ENCODE data around the gene OTUD3. TPM values are rescaled to one million over a fixed set of nuclear protein-coding genes. Genes with fewer than 3 reads are reported as not detected.

Gene OTUD3
- total and polyA plus RNA-seq, 12 donors, result 1.2 to 5.7 (median 3.9) TPM

GRCh38 chr1:19892628-19893168 is 10.5 kb downstream of the OTUD3 start:
- H3K4me3 ChIP-seq, result no peak overlapping the region
- no peaks in the 10 kb centered on the region for H3K27me3 ChIP-seq
- intact Hi-C loops (cut with DNase I), result no loop called here
- H3K27ac ChIP-seq, result peak overlapping the region in 1 of 10 donors; percentile 4
- H3K36me3 ChIP-seq, result peaks cover 0 to 75% (median 12%) of the 10 kb centered on the region in 9 donors
- no peaks in the 10 kb centered on the region for H3K9me3 ChIP-seq
- TF ChIP-seq CTCF (IDR thresholded peaks at IDR 0.05), result no peak
- H3K4me1 ChIP-seq, result no peaks in the 10 kb centered on the region
- ATAC-seq (no peak), DNase-seq (no peak)
- WGBS, 2 donors, result 73 to 85% methylated on average over 6 of the region's 6 CpGs

DNA sequence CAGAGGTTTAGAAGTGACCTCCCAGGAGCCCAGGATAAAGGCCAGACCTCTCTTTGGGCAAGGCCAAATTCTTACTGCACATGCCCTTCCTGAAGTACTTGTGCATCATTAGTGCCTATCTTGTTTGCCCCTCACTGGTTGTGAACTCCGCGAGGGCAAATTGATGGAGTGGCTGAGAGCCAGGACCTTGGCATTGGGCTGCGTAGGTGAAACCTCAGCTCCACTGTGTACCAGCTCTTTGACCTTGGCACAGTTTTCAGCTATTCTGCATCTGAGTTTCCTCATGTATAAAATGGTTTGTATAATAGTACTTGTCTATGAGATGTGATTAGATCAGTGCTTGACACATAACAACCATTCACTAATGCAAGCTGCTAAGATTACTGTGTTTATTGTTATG is 11.5 kb downstream of the OTUD3 start:
- 60 to 68% methylated on average over 3 of the region's 3 CpGs for WGBS, 2 donors
- intact Hi-C loops (cut with DNase I), result no loop called here
- H3K36me3 ChIP-seq, result peaks cover 0 to 85% (median 17%) of the 10 kb centered on the region in 9 donors

GRCh38 chr1:19894218-19894617 is 12.0 kb downstream of the OTUD3 start:
- 92 to 94% methylated on average over 5 of the region's 5 CpGs for WGBS, 2 donors
- H3K36me3 ChIP-seq, result peaks cover 0 to 90% (median 22%) of the 10 kb centered on the region in 9 donors
- H3K9me3 ChIP-seq, result no peaks in the 10 kb centered on the region
- H3K4me1 ChIP-seq, result no peaks in the 10 kb centered on the region
- no peaks in the 10 kb centered on the region for H3K27me3 ChIP-seq
- TF ChIP-seq CTCF (IDR thresholded peaks at IDR 0.05), result no peak
- H3K27ac ChIP-seq, result no peak overlapping the region
- intact Hi-C loops (cut with DNase I), result no loop called here
- no peak overlapping the region for H3K4me3 ChIP-seq
- ATAC-seq (no peak), DNase-seq (no peak)

More for the DNA sequence above, 11.5 kb downstream of the OTUD3 start:
- H3K27me3 ChIP-seq, result no peaks in the 10 kb centered on the region
- no peaks in the 10 kb centered on the region for H3K4me1 ChIP-seq
- H3K9me3 ChIP-seq, result no peaks in the 10 kb centered on the region
- no peak for DNase-seq
- no peak overlapping the region for H3K4me3 ChIP-seq
- TF ChIP-seq CTCF (IDR thresholded peaks at IDR 0.05), result no peak
- H3K27ac ChIP-seq, result no peak overlapping the region
- no peak for ATAC-seq

DNA sequence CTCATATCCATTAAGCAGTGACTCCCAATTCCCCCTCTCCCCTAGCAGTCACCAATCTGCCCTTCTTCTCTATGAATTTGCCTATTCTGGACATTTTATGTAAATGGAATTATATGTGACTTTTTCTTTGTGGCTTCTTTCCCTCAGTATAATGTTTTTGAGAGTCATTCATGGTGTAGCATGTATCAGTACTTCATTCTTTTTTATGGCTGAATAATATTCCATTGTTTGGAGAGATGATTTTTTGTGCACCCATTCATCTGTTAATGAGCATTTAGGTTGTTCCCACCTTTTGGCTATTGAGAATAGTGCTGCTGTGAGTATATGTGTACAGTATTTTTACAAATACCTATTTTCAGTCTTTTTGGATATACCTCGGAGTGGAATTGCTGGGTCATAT is 19.5 kb downstream of the OTUD3 start:
- no peak for ATAC-seq
- TF ChIP-seq CTCF (IDR thresholded peaks at IDR 0.05), result no peak
- no peaks in the 10 kb centered on the region for H3K4me1 ChIP-seq
- H3K27ac ChIP-seq, result no peak overlapping the region
- no peak overlapping the region for H3K4me3 ChIP-seq
- no peak for DNase-seq
- no peaks in the 10 kb centered on the region for H3K27me3 ChIP-seq
- no peaks in the 10 kb centered on the region for H3K9me3 ChIP-seq
- intact Hi-C loops (cut with DNase I), result no loop called here
- peaks cover 0 to 100% (median 27%) of the 10 kb centered on the region in 9 donors for H3K36me3 ChIP-seq
- 92 to 96% methylated on average over 1 of the region's 1 CpG for WGBS, 2 donors
